NB4 (cell line): ENCODE data around the gene FAM111A.

Experiments used
- DNase-seq: peaks from one replicate; pipeline ENCODE4 v3.0.0; 2010; ENCODE audit warnings: low read depth
- H3K4me3 ChIP-seq: one replicate; pipeline ENCODE4 v1.5.1; 2011; ENCODE audit warnings: mild to moderate bottlenecking, low read depth, low read length, moderate library complexity
- MYC ChIP-seq: IDR thresholded peaks from 2 replicates; pipeline ENCODE4 v1.6.1; 2011; ENCODE audit warnings: low read depth, low read length
- POLR2A ChIP-seq: IDR thresholded peaks from 2 replicates; pipeline ENCODE4 v1.6.1; 2011; ENCODE audit warnings: mild to moderate bottlenecking; ENCODE audit not compliant: insufficient read length; ENCODE audit errors: extremely low read depth
- TF ChIP-seq, protein P1 (sequence below): IDR thresholded peaks from 2 replicates; pipeline ENCODE4 v1.6.1; 2011; ENCODE audit warnings: low read depth, low read length
- TF ChIP-seq, protein P2 (sequence below): IDR thresholded peaks from one replicate; pipeline ENCODE4 v1.5.1; 2012; ENCODE audit warnings: low read depth, low read length

Gene FAM111A

DNA sequence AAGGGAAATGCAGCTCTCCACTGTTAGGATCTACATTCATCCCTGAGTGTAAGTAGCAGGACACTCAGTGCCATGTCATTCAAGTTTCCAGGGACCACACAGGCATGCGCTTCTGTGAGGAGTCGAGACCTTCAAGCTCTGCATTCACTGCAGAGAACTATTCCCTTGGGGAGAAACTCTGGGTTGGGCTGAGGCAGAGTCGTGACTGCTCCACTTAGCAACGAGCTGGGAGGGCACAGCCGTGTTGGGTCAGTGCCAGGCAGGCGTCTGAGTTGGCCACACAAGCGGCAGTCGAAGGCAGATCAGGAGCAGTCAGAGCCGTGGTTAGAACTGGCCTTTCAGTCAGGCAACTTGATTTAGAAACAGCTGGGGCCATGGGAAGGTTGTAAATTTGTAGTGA is 55.3 kb downstream of the FAM111A start:
- TF ChIP-seq, protein P1, sequence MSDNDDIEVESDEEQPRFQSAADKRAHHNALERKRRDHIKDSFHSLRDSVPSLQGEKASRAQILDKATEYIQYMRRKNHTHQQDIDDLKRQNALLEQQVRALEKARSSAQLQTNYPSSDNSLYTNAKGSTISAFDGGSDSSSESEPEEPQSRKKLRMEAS, result no peak
- no peak for DNase-seq
- no peak overlapping the region for H3K4me3 ChIP-seq

DNA sequence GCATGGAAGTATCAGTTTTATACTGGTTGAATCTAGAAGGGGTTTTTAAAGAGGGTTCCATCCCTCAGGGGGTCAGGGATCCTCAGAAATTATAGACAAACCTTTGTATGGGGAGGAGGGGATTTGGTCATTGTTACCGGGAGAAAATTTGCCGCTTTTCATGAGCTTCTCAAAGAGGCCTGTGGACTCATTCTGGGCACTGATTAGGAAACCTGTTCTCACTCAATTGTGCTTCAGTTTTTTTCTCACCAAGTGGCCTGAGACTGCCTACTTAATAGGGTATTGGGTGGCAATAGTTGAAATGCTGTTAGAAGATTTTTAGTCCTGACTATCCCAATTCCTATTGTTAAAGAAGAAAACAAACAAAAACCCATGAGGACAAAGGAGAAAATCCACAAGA is 56.1 kb downstream of the FAM111A start:
- no peak for DNase-seq
- TF ChIP-seq, protein P2, sequence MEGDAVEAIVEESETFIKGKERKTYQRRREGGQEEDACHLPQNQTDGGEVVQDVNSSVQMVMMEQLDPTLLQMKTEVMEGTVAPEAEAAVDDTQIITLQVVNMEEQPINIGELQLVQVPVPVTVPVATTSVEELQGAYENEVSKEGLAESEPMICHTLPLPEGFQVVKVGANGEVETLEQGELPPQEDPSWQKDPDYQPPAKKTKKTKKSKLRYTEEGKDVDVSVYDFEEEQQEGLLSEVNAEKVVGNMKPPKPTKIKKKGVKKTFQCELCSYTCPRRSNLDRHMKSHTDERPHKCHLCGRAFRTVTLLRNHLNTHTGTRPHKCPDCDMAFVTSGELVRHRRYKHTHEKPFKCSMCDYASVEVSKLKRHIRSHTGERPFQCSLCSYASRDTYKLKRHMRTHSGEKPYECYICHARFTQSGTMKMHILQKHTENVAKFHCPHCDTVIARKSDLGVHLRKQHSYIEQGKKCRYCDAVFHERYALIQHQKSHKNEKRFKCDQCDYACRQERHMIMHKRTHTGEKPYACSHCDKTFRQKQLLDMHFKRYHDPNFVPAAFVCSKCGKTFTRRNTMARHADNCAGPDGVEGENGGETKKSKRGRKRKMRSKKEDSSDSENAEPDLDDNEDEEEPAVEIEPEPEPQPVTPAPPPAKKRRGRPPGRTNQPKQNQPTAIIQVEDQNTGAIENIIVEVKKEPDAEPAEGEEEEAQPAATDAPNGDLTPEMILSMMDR, result no peak
- TF ChIP-seq MYC, result no peak
- TF ChIP-seq POLR2A, result no peak
- TF ChIP-seq, protein P1, result no peak
- no peak overlapping the region for H3K4me3 ChIP-seq

DNA sequence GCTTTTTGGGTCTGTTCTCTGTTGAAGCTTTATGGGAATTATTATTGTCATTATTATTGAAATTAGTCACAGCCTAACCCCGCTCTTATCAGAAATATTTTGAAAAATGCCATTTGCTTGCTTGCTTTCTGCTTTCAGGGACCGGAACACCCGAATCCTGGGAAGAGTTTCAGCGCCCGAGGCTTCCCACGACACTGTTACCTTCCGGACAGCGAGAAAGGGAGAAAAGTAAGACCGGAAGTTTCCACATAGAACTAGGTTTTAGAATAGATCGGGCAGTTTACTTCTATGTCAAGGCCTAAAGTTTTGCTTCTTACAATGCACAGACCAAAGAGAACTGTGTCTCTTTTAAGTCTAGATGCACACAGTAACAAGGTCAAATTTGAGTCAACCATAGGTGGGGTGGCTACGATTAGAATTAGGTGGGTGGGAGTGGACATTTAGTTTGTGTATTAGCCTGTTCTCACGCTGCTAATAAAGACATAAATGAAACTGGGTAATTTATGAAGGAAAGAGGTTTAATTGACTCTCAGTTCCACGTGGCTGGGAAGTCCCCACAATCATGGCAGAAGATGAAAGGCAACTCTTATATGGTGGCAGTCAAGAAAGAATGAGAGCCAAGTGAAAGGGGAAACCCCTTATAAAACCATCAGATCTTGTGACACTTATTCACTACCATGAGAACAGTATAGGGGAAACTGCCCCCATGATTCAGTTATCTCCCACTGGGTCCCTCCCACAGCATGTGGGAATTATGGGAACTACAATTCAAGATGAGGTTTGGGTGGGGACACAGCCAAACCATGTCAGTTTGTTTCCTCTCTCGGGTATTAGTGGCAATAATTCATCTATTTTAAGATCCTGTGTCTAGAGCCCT is 57.1 kb downstream of the FAM111A start:
- H3K4me3 ChIP-seq, result no peak overlapping the region
- TF ChIP-seq, protein P1, result no peak
- TF ChIP-seq, protein P2, result no peak
- no peak for TF ChIP-seq MYC
- no peak for TF ChIP-seq POLR2A
- DNase-seq, result no peak

DNA sequence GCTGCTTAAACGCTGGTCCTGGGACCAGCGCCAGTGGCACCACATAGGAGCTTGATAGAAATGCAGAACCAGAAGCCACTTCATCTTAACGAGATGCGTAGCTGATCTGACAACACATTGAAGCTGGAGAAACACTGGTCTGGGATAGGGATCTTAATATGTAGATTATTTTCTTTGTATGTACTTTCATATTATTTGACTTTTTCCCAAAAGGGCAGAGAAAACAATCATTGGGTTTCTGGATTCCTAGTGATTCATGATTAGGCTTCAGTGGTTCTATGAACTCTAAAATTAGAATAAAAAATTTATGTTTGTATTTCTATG is 57.7 kb downstream of the FAM111A start:
- TF ChIP-seq, protein P1, result no peak
- no peak overlapping the region for H3K4me3 ChIP-seq
- DNase-seq, result no peak

DNA sequence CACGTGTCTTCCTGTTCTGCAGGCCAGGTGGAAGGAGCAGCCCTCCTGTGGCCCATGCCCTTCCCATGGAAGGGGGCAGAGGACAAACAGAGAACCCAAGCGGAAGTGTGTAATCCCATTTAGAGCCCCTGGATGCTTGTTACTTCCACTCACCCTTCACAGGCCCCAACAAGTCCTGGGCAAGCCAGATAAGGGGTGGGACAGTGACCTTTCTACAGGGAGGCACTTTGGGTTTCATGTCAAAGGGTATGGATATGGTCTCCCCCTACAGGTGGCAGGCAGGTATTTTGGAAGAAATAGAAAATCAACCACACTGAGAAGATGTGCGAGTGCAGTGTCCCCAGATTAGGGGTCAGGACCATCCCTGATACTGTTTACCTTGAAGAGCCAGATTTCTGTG is 58.7 kb downstream of the FAM111A start:
- no peak for DNase-seq
- no peak for TF ChIP-seq MYC
- TF ChIP-seq, protein P2, result peak; percentile 7

More for the DNA sequence above, 58.7 kb downstream of the FAM111A start:
- H3K4me3 ChIP-seq, result no peak overlapping the region
